ENCODE measurements around the gene MR1. TPM values are rescaled to one million over a fixed set of nuclear protein-coding genes. Genes with fewer than 3 reads are reported as not detected.

MR1 gene
- total and polyA plus RNA-seq, 9 of the 15 experiments (the other 6 are each of a cell fraction or from before 2014, with no cell fraction given) = 9.7 to 21.7 (median 15.6) TPM

GRCh38 chr1:181033128-181033798, 520 bp upstream of the MR1 start (continued):
- TF ChIP-seq, protein P1, sequence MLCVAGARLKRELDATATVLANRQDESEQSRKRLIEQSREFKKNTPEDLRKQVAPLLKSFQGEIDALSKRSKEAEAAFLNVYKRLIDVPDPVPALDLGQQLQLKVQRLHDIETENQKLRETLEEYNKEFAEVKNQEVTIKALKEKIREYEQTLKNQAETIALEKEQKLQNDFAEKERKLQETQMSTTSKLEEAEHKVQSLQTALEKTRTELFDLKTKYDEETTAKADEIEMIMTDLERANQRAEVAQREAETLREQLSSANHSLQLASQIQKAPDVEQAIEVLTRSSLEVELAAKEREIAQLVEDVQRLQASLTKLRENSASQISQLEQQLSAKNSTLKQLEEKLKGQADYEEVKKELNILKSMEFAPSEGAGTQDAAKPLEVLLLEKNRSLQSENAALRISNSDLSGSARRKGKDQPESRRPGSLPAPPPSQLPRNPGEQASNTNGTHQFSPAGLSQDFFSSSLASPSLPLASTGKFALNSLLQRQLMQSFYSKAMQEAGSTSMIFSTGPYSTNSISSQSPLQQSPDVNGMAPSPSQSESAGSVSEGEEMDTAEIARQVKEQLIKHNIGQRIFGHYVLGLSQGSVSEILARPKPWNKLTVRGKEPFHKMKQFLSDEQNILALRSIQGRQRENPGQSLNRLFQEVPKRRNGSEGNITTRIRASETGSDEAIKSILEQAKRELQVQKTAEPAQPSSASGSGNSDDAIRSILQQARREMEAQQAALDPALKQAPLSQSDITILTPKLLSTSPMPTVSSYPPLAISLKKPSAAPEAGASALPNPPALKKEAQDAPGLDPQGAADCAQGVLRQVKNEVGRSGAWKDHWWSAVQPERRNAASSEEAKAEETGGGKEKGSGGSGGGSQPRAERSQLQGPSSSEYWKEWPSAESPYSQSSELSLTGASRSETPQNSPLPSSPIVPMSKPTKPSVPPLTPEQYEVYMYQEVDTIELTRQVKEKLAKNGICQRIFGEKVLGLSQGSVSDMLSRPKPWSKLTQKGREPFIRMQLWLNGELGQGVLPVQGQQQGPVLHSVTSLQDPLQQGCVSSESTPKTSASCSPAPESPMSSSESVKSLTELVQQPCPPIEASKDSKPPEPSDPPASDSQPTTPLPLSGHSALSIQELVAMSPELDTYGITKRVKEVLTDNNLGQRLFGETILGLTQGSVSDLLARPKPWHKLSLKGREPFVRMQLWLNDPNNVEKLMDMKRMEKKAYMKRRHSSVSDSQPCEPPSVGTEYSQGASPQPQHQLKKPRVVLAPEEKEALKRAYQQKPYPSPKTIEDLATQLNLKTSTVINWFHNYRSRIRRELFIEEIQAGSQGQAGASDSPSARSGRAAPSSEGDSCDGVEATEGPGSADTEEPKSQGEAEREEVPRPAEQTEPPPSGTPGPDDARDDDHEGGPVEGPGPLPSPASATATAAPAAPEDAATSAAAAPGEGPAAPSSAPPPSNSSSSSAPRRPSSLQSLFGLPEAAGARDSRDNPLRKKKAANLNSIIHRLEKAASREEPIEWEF (CRISPR knock-in tag; IDR thresholded peaks at IDR 0.05) = no peak; the same call in 1 of the 2 replicates
- TF ChIP-seq DPF2 (IDR thresholded peaks at IDR 0.05) = 0 out of 2 replicates have a peak, but pooled peaks have one; percentile 22
- TF ChIP-seq SMARCE1 (IDR thresholded peaks at IDR 0.05) = peak; percentile 76; the same call in 1 of the 2 replicates
- TF ChIP-seq RHOXF2B (CRISPR knock-in tag; conservative IDR thresholded peaks at IDR 0.05) = peak; percentile 74; the same call in 1 of the 2 replicates
- 0 out of 2 replicates have a peak, but pooled peaks have one; percentile 58 for TF ChIP-seq CXXC5 (CRISPR knock-in tag; IDR thresholded peaks at IDR 0.05)
- TF ChIP-seq ZFX (CRISPR knock-in tag; IDR thresholded peaks at IDR 0.05) = peak; percentile 91
- TF ChIP-seq ZBTB11 (CRISPR knock-in tag; IDR thresholded peaks at IDR 0.05) = peak in 1 of 3 experiments; percentile 68; a peak in 2 of 6 replicates
- TF ChIP-seq, protein P2, sequence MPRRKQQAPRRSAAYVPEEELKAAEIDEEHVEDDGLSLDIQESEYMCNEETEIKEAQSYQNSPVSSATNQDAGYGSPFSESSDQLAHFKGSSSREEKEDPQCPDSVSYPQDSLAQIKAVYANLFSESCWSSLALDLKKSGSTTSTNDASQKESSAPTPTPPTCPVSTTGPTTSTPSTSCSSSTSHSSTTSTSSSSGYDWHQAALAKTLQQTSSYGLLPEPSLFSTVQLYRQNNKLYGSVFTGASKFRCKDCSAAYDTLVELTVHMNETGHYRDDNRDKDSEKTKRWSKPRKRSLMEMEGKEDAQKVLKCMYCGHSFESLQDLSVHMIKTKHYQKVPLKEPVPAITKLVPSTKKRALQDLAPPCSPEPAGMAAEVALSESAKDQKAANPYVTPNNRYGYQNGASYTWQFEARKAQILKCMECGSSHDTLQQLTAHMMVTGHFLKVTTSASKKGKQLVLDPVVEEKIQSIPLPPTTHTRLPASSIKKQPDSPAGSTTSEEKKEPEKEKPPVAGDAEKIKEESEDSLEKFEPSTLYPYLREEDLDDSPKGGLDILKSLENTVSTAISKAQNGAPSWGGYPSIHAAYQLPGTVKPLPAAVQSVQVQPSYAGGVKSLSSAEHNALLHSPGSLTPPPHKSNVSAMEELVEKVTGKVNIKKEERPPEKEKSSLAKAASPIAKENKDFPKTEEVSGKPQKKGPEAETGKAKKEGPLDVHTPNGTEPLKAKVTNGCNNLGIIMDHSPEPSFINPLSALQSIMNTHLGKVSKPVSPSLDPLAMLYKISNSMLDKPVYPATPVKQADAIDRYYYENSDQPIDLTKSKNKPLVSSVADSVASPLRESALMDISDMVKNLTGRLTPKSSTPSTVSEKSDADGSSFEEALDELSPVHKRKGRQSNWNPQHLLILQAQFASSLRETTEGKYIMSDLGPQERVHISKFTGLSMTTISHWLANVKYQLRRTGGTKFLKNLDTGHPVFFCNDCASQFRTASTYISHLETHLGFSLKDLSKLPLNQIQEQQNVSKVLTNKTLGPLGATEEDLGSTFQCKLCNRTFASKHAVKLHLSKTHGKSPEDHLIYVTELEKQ (CRISPR knock-in tag; IDR thresholded peaks at IDR 0.05) = no peak
- TF ChIP-seq NR4A1 (CRISPR knock-in tag; IDR thresholded peaks at IDR 0.05) = no peak
- TF ChIP-seq NR4A1 (tag; IDR thresholded peaks at IDR 0.05) = peak; percentile 88
- peak; percentile 75 for TF ChIP-seq CEBPB (tag; IDR thresholded peaks at IDR 0.05)
- TF ChIP-seq ZNF445 (CRISPR knock-in tag; IDR thresholded peaks at IDR 0.05; ENCODE audit: low read depth) = 0 out of 2 replicates have a peak, but pooled peaks have one; percentile 57
